GM21515 (cell line): ENCODE data around the gene ZNF526.

Experiments used
- ATAC-seq: cut with Tn5 transposase; IDR thresholded peaks from one replicate; pipeline ENCODE4 v1.9.1; 2021; ENCODE audit not compliant: unreplicated experiment

The ZNF526 gene

GRCh38 chr19:42219812-42220750, at the start of gene ZNF526:
Gene ZNF526 (plus strand): TSS chr19:42220312. CDS start chr19:42224404, 4,092 bp downstream.
- peak; percentile 69 for ATAC-seq

GRCh38 chr19:42170715-42171114, 49.4 kb upstream of the ZNF526 start:
- ATAC-seq, result no peak

- ATAC-seq, result no peak
Observed at GRCh38 chr19:42172261-42172660, 47.9 kb upstream of the ZNF526 start.

GRCh38 chr19:42173695-42174094, 46.4 kb upstream of the ZNF526 start:
- no peak for ATAC-seq

GRCh38 chr19:42174188-42174587, 45.9 kb upstream of the ZNF526 start:
- no peak for ATAC-seq

GRCh38 chr19:42174958-42175734, 45.0 kb upstream of the ZNF526 start:
- no peak for ATAC-seq

- no peak for ATAC-seq
Observed at GRCh38 chr19:42175952-42176648, 44.0 kb upstream of the ZNF526 start.

GRCh38 chr19:42176649-42176989, 43.5 kb upstream of the ZNF526 start:
- ATAC-seq, result no peak

GRCh38 chr19:42176990-42177685, 43.0 kb upstream of the ZNF526 start:
- no peak for ATAC-seq

- no peak for ATAC-seq
Observed at GRCh38 chr19:42177686-42178019, 42.5 kb upstream of the ZNF526 start.

- ATAC-seq, result no peak
Observed at GRCh38 chr19:42178791-42179674, 41.1 kb upstream of the ZNF526 start.

- no peak for ATAC-seq
Observed at GRCh38 chr19:42184401-42184861, 35.7 kb upstream of the ZNF526 start.

GRCh38 chr19:42185277-42185676, 34.8 kb upstream of the ZNF526 start:
- ATAC-seq, result no peak

GRCh38 chr19:42188665-42189064, 31.4 kb upstream of the ZNF526 start:
- no peak for ATAC-seq

- ATAC-seq, result no peak
Observed at GRCh38 chr19:42189133-42189532, 31.0 kb upstream of the ZNF526 start.

GRCh38 chr19:42191330-42191729, 28.8 kb upstream of the ZNF526 start:
- ATAC-seq, result no peak

- no peak for ATAC-seq
Observed at GRCh38 chr19:42191855-42192254, 28.3 kb upstream of the ZNF526 start.

GRCh38 chr19:42193294-42193693, 26.8 kb upstream of the ZNF526 start:
- no peak for ATAC-seq

GRCh38 chr19:42193706-42194105, 26.4 kb upstream of the ZNF526 start:
- no peak for ATAC-seq
